GM23338 (cell line): ENCODE measurements around the gene TMA7B. TPM values are rescaled to one million over a fixed set of nuclear protein-coding genes. Genes with fewer than 3 reads are reported as not detected.

ENCODE experiments used
- ATAC-seq: fragments of 200-7000 bp; cut with Tn5 transposase; 3 replicates; pipeline ENCODE4 v1.9.1; 2020
- DNase-seq: peaks from one replicate; pipeline ENCODE4 v3.0.0-alpha.2; 2015; ENCODE audit warnings: low spot score
- H2AFZ ChIP-seq: fragments of 200-600 bp; sonication (generic); 2 replicates; pipeline ENCODE4 v1.8.0; 2016; ENCODE audit warnings: antibody characterized with exemption, mild to moderate bottlenecking, moderate library complexity
- H3F3A ChIP-seq: fragments of 200-600 bp; sonication (generic); replicated peaks from 2 replicates; pipeline ENCODE4 v1.8.0; 2017; ENCODE audit warnings: antibody characterized with exemption, mixed run types, low read depth
- H3K27ac ChIP-seq: fragments of 200-600 bp; sonication (generic); 2 replicates; pipeline ENCODE4 v1.6.1; 2016; ENCODE audit warnings: low read depth
- H3K27me3 ChIP-seq: fragments of 200-600 bp; sonication (generic); 2 replicates; pipeline ENCODE4 v1.8.0; 2016; ENCODE audit warnings: mild to moderate bottlenecking, mixed run types, moderate library complexity; ENCODE audit not compliant: insufficient read depth
- H3K36me3 ChIP-seq: fragments of 200-600 bp; sonication (generic); 2 replicates; pipeline ENCODE4 v1.8.0; 2016; ENCODE audit warnings: mild to moderate bottlenecking; ENCODE audit not compliant: insufficient read depth
- H3K4me1 ChIP-seq: fragments of 200-600 bp; sonication (generic); 2 replicates; pipeline ENCODE4 v1.8.0; 2016; ENCODE audit warnings: mild to moderate bottlenecking, moderate library complexity; ENCODE audit not compliant: insufficient read depth
- H3K4me2 ChIP-seq: fragments of 200-600 bp; sonication (generic); 2 replicates; pipeline ENCODE4 v1.7.1; 2017; ENCODE audit warnings: mixed run types
- H3K4me3 ChIP-seq: fragments of 200-600 bp; sonication (generic); 2 replicates; pipeline ENCODE4 v1.6.1; 2016; ENCODE audit warnings: mixed run types
- H3K79me2 ChIP-seq: fragments of 200-600 bp; sonication (generic); replicated peaks from 2 replicates; pipeline ENCODE4 v1.8.0; 2017; ENCODE audit warnings: mild to moderate bottlenecking; ENCODE audit not compliant: insufficient read depth
- H3K9me2 ChIP-seq: fragments of 200-600 bp; sonication (generic); 2 replicates; pipeline ENCODE4 v1.8.0; 2017; ENCODE audit not compliant: insufficient read depth
- H4K20me1 ChIP-seq: fragments of 200-600 bp; sonication (generic); replicated peaks from 2 replicates; pipeline ENCODE4 v1.8.0; 2017; ENCODE audit warnings: mild to moderate bottlenecking; ENCODE audit not compliant: insufficient read depth
- H3K27ac Mint-ChIP-seq: 2 replicates; pipeline ENCODE4 v1.8.0; 2020; ENCODE audit warnings: inconsistent platforms, mild to moderate bottlenecking, moderate library complexity, mixed read lengths
- H3K27me3 Mint-ChIP-seq: 3 replicates; pipeline ENCODE4 v1.8.0; 2022; ENCODE audit warnings: low read depth, mild to moderate bottlenecking, moderate library complexity, mixed read lengths, inconsistent platforms; ENCODE audit not compliant: insufficient read depth, poor library complexity
- H3K36me3 Mint-ChIP-seq: 3 replicates; pipeline ENCODE4 v1.8.0; 2021; ENCODE audit warnings: low read depth, mild to moderate bottlenecking, inconsistent platforms, moderate library complexity, mixed read lengths
- H3K4me1 Mint-ChIP-seq: 3 replicates; pipeline ENCODE4 v1.8.0; 2020; ENCODE audit warnings: mild to moderate bottlenecking, inconsistent platforms, mixed read lengths
- H3K4me3 Mint-ChIP-seq: 3 replicates; pipeline ENCODE4 v1.8.0; 2021; ENCODE audit warnings: moderate library complexity, mild to moderate bottlenecking, inconsistent platforms, mixed read lengths
- H3K9me3 Mint-ChIP-seq: 3 replicates; pipeline ENCODE4 v1.8.0; 2020; ENCODE audit warnings: moderate library complexity, mild to moderate bottlenecking, inconsistent platforms, mixed read lengths
- CREB1 ChIP-seq: fragments of 250-450 bp; sonication (Bioruptor Pico); IDR thresholded peaks from 2 replicates; pipeline ENCODE4 v1.5.0; 2020; ENCODE audit warnings: low read depth, mild to moderate bottlenecking, moderate library complexity
- EZH2 ChIP-seq: fragments of 200-600 bp; sonication (generic); IDR thresholded peaks from one replicate; pipeline ENCODE4 v1.8.0; 2017; ENCODE audit warnings: antibody characterized with exemption, mild to moderate bottlenecking, low read depth; ENCODE audit not compliant: unreplicated experiment
- EZH2phosphoT487 ChIP-seq: fragments of 200-600 bp; sonication (generic); IDR thresholded peaks from one replicate; pipeline ENCODE4 v1.8.1; 2018; ENCODE audit warnings: antibody characterized with exemption; ENCODE audit not compliant: unreplicated experiment
- JUNB ChIP-seq: IDR thresholded peaks from one replicate; pipeline ENCODE4 v1.6.1; 2016; ENCODE audit warnings: antibody characterized with exemption; ENCODE audit not compliant: unreplicated experiment
- NANOG ChIP-seq: IDR thresholded peaks from 2 replicates; pipeline ENCODE4 v1.6.1; 2016; ENCODE audit warnings: antibody characterized with exemption, borderline replicate concordance
- POLR2AphosphoS5 ChIP-seq: IDR thresholded peaks from 2 replicates; pipeline ENCODE4 v1.6.1; 2016; ENCODE audit warnings: antibody characterized with exemption, low read depth
- STAT1 ChIP-seq: IDR thresholded peaks from one replicate; pipeline ENCODE4 v1.6.1; 2016; ENCODE audit warnings: antibody characterized with exemption; ENCODE audit not compliant: unreplicated experiment
- ZNF114 ChIP-seq: fragments of 250-450 bp; sonication (Bioruptor Pico); IDR thresholded peaks from 2 replicates; pipeline ENCODE4 v1.5.0; 2020; ENCODE audit warnings: mild to moderate bottlenecking, moderate library complexity
- ZNF331 ChIP-seq: fragments of 250-450 bp; sonication (Bioruptor Pico); IDR thresholded peaks from 2 replicates; pipeline ENCODE4 v1.5.0; 2020; ENCODE audit warnings: low read depth, mild to moderate bottlenecking, moderate library complexity
- polyA plus RNA-seq: library from polyadenylated mRNA; unstranded; fragments of >200 nt; fragmentation: Nextera tagmentation; extraction: Ambion mirVana; gene quantifications from 2 replicates; pipeline ENCODE4 v1.2.1, GENCODE V29; 2016
- total RNA-seq: library from RNA; depleted of rRNA; stranded (reverse); fragments of >200 nt; shearing (Covaris generic); gene quantifications from 2 replicates; pipeline ENCODE4 v1.2.3, GENCODE V29; 2014
- TF ChIP-seq, protein P1 (sequence below): fragments of 250-450 bp; sonication (Bioruptor Pico); IDR thresholded peaks from 2 replicates; pipeline ENCODE4 v1.5.0; 2020; ENCODE audit warnings: mild to moderate bottlenecking, moderate library complexity
- TF ChIP-seq, protein P2 (sequence below): IDR thresholded peaks from 2 replicates; pipeline ENCODE4 v1.6.1; 2016; ENCODE audit warnings: antibody characterized with exemption
- TF ChIP-seq, protein P3 (sequence below): IDR thresholded peaks from one replicate; pipeline ENCODE4 v1.6.1; 2018; ENCODE audit warnings: antibody characterized with exemption; ENCODE audit not compliant: unreplicated experiment

The TMA7B gene
- total and polyA plus RNA-seq, 2 experiments from 2014 or later: not detected

DNA sequence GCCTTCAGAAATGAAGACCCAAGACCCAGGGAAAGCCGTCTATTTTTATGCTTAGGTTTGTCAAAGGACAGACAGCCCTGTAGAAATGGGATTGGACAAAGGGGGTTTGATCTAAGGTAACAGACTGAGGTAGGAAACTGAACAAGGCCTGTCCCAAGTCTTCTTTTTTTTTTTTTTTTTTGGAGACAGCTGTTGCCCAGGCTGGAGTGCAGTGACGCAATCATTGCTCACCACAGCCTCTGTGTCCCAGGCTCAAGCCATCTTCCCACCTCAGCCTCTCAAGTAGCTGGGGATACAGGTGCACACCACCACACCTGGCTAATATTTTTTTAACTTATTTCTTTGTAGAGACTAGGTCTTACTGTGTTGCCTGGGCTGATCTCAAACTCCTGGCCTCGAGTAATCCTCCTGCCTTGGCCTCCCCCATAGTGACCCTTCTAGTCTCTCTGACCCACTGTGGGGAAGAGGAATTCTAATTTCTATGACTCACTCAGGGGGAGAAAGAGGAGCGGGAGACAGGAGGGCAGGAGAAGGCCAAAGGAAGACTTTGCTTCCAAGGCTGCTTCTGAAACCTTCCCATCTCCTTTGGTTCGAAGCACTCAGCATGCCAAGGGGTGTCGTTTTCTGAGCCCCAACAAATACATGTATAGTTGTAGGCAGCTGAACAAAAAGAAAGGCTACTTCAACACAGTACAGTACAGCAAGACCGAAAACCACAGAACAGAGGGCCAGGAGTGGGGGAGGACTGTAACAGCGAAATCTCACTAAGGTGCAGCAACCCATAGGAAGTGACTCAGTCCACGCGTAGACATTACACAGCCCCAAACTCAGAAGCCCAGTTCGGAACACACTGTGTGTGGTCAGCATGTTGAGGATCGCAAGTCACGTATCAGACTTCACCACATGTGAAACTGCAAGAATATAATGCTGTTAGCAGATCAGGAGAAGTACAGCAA lies 872 bp downstream of the TMA7B start:
- Mint-ChIP-seq H3K36me3 (no peaks in the 10 kb centered on the region), H3K27me3 (peaks cover 12% of the 10 kb centered on the region), H3K9me3 (peaks cover 3% of the 10 kb centered on the region; the same call in 1 of the 3 replicates), H3K27ac (no peak overlapping the region), H3K4me1 (peaks cover 29% of the 10 kb centered on the region), H3K4me3 (no peak overlapping the region)
- H3K79me2 ChIP-seq: no peaks in the 10 kb centered on the region
- ATAC-seq (no peak), DNase-seq (no peak)
- no peak overlapping the region for H3K4me2 ChIP-seq
- no peak overlapping the region for H3K27ac ChIP-seq
- no peaks in the 10 kb centered on the region for H3F3A ChIP-seq
- H3K36me3 ChIP-seq: no peaks in the 10 kb centered on the region
- H4K20me1 ChIP-seq: no peaks in the 10 kb centered on the region
- H3K4me1 ChIP-seq: peaks cover 4% of the 10 kb centered on the region; the same call in 1 of the 2 replicates
- H2AFZ ChIP-seq: 0 out of 2 replicates have a peak overlapping the region, but pooled peaks have one; percentile 38
- no peak overlapping the region for H3K4me3 ChIP-seq
- TF ChIP-seq CREB1 (CRISPR knock-in tag) (no peak), ZNF114 (CRISPR knock-in tag) (no peak), NANOG (no peak), ZNF331 (CRISPR knock-in tag) (no peak), EZH2phosphoT487 (no peak), JUNB (no peak), POLR2AphosphoS5 (no peak), EZH2 (no peak), STAT1 (no peak)
- TF ChIP-seq, protein P1, sequence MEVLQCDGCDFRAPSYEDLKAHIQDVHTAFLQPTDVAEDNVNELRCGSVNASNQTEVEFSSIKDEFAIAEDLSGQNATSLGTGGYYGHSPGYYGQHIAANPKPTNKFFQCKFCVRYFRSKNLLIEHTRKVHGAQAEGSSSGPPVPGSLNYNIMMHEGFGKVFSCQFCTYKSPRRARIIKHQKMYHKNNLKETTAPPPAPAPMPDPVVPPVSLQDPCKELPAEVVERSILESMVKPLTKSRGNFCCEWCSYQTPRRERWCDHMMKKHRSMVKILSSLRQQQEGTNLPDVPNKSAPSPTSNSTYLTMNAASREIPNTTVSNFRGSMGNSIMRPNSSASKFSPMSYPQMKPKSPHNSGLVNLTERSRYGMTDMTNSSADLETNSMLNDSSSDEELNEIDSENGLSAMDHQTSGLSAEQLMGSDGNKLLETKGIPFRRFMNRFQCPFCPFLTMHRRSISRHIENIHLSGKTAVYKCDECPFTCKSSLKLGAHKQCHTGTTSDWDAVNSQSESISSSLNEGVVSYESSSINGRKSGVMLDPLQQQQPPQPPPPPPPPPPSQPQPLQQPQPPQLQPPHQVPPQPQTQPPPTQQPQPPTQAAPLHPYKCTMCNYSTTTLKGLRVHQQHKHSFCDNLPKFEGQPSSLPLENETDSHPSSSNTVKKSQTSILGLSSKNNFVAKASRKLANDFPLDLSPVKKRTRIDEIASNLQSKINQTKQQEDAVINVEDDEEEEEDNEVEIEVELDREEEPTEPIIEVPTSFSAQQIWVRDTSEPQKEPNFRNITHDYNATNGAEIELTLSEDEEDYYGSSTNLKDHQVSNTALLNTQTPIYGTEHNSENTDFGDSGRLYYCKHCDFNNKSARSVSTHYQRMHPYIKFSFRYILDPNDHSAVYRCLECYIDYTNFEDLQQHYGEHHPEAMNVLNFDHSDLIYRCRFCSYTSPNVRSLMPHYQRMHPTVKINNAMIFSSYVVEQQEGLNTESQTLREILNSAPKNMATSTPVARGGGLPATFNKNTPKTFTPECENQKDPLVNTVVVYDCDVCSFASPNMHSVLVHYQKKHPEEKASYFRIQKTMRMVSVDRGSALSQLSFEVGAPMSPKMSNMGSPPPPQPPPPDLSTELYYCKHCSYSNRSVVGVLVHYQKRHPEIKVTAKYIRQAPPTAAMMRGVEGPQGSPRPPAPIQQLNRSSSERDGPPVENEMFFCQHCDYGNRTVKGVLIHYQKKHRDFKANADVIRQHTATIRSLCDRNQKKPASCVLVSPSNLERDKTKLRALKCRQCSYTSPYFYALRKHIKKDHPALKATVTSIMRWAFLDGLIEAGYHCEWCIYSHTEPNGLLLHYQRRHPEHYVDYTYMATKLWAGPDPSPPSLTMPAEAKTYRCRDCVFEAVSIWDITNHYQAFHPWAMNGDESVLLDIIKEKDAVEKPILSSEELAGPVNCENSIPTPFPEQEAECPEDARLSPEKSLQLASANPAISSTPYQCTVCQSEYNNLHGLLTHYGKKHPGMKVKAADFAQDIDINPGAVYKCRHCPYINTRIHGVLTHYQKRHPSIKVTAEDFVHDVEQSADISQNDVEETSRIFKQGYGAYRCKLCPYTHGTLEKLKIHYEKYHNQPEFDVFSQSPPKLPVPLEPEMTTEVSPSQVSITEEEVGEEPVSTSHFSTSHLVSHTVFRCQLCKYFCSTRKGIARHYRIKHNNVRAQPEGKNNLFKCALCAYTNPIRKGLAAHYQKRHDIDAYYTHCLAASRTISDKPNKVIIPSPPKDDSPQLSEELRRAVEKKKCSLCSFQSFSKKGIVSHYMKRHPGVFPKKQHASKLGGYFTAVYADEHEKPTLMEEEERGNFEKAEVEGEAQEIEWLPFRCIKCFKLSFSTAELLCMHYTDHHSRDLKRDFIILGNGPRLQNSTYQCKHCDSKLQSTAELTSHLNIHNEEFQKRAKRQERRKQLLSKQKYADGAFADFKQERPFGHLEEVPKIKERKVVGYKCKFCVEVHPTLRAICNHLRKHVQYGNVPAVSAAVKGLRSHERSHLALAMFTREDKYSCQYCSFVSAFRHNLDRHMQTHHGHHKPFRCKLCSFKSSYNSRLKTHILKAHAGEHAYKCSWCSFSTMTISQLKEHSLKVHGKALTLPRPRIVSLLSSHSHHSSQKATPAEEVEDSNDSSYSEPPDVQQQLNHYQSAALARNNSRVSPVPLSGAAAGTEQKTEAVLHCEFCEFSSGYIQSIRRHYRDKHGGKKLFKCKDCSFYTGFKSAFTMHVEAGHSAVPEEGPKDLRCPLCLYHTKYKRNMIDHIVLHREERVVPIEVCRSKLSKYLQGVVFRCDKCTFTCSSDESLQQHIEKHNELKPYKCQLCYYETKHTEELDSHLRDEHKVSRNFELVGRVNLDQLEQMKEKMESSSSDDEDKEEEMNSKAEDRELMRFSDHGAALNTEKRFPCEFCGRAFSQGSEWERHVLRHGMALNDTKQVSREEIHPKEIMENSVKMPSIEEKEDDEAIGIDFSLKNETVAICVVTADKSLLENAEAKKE (CRISPR knock-in tag): no peak
- TF ChIP-seq, protein P2, sequence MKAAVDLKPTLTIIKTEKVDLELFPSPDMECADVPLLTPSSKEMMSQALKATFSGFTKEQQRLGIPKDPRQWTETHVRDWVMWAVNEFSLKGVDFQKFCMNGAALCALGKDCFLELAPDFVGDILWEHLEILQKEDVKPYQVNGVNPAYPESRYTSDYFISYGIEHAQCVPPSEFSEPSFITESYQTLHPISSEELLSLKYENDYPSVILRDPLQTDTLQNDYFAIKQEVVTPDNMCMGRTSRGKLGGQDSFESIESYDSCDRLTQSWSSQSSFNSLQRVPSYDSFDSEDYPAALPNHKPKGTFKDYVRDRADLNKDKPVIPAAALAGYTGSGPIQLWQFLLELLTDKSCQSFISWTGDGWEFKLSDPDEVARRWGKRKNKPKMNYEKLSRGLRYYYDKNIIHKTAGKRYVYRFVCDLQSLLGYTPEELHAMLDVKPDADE: no peak
- TF ChIP-seq, protein P3, sequence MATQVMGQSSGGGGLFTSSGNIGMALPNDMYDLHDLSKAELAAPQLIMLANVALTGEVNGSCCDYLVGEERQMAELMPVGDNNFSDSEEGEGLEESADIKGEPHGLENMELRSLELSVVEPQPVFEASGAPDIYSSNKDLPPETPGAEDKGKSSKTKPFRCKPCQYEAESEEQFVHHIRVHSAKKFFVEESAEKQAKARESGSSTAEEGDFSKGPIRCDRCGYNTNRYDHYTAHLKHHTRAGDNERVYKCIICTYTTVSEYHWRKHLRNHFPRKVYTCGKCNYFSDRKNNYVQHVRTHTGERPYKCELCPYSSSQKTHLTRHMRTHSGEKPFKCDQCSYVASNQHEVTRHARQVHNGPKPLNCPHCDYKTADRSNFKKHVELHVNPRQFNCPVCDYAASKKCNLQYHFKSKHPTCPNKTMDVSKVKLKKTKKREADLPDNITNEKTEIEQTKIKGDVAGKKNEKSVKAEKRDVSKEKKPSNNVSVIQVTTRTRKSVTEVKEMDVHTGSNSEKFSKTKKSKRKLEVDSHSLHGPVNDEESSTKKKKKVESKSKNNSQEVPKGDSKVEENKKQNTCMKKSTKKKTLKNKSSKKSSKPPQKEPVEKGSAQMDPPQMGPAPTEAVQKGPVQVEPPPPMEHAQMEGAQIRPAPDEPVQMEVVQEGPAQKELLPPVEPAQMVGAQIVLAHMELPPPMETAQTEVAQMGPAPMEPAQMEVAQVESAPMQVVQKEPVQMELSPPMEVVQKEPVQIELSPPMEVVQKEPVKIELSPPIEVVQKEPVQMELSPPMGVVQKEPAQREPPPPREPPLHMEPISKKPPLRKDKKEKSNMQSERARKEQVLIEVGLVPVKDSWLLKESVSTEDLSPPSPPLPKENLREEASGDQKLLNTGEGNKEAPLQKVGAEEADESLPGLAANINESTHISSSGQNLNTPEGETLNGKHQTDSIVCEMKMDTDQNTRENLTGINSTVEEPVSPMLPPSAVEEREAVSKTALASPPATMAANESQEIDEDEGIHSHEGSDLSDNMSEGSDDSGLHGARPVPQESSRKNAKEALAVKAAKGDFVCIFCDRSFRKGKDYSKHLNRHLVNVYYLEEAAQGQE: no peak
- H3K9me2 ChIP-seq: no peaks in the 10 kb centered on the region
- no peaks in the 10 kb centered on the region for H3K27me3 ChIP-seq
